GM20431 (cell line): ENCODE data around the gene MPI.
"Not testable (repeated sequence)": the region's sequence is repeated elsewhere in the genome, so short reads cannot be mapped to it uniquely, and the experiment has no call there.

Experiments
- in situ Hi-C: fragments of 300-500 bp; cut with MseI, MboI; formaldehyde crosslinking; loops from one replicate; pipeline ENCODE4 v1.15.0; 2020; ENCODE audit warnings: low sequenced_read_pairs; ENCODE audit not compliant: unreplicated experiment

MPI gene

DNA sequence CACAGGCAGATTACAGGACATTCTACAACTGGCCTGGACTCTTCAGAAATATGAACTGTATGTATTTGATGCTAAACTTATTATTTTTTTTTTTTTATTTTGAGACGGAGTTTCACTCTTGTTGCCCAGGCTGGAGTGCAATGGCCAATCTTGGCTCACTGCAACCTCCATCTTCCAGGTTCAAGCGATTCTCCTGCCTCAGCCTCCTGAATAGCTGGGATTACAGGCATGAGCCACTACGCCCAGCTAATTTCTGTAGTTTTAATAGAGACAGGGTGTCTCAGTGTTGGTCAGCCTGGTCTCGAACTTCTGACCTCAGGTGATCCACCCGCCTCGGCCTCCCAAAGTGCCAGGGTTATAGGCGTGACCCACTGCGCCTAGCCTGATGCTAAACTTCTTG, 24.0 kb downstream of the MPI start:
- in situ Hi-C loops: not testable (repeated sequence)

DNA sequence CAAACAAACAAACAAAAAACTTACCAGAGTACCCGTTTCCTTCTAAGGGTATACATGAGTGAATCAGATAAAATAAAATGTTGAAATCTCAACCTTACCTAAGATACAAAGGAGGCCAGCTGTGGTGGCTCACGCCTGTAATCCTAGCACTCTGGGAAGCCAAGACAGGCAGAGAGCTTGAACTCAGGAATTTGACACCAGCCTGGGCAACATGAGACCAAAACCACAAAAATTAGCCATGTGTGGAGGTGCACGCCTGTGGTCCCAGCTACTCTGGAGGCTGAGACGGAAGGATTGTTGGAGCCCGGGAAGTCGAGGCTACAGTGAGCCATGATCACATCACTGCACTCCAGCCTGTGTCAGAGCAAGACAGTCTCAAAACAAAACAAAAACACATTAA, 27.8 kb downstream of the MPI start:
- in situ Hi-C loops: no loop called here

DNA sequence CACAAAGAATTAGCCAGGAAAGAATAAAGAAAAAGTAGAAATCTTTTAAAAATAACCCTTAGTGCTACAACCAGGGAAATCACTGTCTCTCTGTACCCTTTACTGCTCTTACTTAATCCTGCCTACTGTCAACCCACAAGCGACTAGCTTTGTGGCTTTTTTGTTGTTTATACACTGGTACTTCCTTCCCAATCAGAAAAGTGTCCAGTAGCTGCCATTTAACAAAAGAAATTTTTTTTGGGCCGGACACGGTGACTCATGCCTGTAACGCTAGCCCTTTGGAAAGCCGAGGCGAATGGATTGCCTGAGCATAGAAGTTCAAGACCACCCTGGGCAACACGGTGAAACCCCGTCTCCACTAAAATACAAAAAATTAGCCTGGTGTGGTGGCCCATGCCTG, 30.6 kb downstream of the MPI start:
- in situ Hi-C loops: no loop called here

DNA sequence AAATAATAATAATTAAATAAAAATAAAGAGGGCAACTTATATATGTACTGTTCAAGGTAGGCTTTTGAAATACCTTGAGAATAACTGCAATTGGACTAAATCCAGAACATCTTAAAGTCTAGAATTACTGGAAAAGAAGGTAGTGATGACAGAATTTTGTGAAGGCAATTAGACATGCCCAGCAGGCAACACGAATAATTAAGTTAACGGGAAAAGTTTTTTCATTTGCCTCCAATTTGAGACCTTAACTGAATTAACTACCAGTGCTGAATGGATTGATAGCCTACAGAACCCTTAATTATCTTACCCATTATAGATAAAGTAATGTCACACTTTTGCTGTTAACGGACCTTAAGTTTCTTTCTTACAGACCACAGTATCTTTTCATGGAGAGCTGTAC, 34.7 kb downstream of the MPI start:
- in situ Hi-C loops: no loop called here

DNA sequence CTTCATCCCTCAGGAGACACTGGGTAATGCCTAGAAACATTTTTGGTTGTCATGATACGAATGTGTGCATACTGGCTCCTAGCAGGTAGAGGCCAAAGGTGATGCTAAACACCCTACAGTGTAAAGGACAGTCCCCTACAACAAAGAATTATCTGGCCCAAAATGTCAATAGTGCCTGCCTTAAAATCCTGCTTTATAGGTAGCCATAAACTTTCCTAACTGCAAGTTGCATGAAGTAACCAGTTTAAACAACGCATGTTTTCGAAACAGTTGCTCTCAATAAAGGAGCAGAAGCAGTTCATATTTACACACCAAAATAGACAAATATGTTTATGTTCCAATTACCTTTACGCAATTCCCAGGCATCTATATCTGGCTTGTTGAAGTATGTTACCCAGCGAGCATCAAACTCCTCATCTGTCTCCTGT, 38.9 kb downstream of the MPI start:
- in situ Hi-C loops: loop anchor here (25.0 kb wide), 1 partner anchor 291 kb away; no protein-coding TSS in a partner anchor

DNA sequence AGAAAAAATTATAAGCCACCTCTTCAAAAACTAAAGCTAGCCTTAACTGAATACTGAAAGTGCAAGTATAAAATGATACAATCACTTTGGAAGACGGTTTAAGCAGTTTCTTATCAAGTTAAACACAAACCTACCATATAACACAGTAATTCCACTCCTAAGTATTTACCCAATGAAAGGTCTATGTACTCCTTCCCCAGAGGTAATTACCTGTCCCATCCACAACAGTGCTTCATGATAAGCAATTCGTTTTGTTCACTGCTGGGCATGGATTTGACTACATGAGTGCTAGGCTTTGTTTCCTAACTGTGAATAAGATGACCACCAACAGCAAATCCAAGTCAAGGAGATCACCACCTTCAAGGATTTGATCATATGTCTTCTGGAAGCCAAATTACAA, 43.7 kb downstream of the MPI start:
- in situ Hi-C loops: loop anchor here (25.0 kb wide), 1 partner anchor 296 kb away; no protein-coding TSS in a partner anchor

DNA sequence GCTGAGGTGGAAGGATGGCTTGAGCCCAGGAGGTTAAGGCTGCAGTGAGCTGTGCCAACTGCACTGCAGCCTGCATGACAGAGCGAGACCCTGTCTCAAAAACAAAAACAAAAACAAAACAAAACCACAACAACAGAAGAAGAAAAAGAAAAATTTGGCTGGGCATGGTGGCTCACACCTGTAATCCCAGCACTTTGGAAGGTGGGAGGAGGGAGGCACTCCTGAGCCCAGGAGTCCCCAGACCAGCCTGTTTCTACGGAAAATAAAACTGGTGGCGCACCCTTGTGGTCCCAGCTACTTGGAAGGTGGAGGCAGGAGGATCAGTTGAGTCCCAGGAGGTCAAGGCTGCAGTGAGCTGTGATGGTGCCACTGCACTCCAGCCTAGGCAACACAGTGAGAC, 45.4 kb downstream of the MPI start:
- in situ Hi-C loops: loop anchor here (25.0 kb wide), 1 partner anchor 298 kb away; no protein-coding TSS in a partner anchor

DNA sequence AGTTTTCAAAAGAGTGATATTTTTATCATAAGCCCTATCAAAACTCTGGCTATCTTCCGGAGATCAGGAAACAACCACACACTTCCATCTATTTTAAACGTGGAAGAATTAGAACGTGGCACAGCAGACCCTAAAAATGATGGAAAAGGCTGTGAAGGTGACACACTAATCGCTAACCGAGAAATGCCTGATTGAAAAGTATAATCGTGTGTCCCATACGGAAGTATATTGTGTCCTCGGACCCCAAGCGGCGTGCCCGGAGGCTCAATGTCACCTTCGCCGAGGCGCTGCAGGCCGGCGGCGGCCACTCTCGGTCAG, 47.4 kb downstream of the MPI start:
- in situ Hi-C loops: loop anchor here (25.0 kb wide), 1 partner anchor 300 kb away; no protein-coding TSS in a partner anchor

DNA sequence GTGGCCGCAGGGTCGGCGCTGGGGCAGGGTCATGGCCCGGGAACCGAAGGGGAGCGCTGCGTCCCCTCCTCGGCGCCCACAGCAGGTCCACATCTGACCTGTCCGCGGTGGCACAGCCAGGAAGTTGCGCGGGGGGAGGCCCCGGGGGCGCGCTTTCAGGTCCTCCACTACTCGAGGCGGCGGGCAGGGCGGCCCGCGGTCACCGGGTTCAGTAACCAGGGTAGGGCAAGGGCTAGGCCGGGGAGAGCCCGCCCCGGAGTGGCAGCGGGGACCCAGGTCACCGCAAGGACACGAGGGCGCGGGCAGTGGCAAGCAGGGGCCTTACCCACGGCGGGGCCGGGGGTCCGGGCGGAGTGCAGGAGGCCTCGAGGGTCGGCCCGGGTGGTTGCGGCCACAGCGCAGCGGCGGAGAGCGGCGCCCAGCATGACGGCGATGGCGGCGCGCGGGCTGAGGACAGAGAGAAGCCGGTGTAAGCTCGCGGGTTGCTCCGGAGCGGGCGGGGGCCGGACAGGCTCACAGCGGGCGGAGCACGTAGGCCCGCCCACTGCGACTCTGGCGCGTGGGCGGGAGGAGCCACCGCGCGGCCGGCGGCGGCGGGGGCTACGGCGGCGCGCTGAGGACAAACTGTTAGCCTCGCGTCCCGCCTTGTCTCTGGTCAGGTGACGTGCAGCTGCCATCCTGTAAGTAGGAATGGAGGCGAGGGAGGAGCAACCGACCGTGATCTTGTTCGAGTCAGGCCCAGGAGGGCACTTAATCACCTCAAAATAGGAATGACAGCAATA, 47.9 kb downstream of the MPI start, which contains the start of gene COX5A:
Gene COX5A (minus strand): TSS at position 484 of the 782 bp plus-strand sequence. CDS start 59 bp downstream, at position 425.
- in situ Hi-C loops: loop anchor here (25.0 kb wide), 1 partner anchor 300 kb away; no protein-coding TSS in a partner anchor

DNA sequence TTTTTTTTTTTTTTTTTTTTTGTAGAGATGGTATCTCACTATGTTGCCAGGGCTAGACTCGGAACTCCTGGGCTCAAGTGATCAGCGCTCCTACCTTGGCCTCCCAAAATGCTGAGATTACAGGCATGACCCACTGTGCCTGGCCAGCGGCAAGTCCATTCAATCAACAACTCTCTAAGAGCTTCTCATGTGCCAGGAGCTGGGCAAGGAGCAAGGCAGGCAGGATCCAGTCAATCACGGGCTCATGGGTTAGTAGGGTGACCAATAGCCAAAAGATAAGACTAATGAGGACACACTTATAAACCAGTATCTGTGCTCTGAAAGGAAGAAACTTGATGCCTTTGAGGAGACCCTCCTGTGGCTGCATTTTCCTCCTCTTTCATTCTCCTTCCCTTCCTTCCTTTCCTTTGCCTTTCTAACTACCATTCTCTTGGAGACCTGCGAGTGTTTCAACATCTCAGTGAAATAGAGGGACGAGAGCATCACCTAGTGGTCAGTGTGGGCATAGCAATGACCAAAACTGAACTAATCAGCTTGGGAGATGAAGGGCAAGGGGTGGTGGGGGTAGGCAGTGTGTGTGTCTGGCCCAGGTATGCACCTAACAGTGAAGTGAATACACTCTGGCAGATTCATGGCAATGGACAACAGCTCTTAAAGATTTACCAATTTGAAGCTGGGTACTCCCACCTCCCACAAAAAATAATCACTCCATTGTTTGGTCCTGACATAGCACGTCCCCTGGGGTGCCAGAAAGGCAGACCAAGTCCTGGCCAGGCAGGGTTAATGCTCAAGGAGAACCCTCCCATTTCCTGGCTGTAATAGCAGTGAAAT, 60.5 kb downstream of the MPI start:
- in situ Hi-C loops: no loop called here

DNA sequence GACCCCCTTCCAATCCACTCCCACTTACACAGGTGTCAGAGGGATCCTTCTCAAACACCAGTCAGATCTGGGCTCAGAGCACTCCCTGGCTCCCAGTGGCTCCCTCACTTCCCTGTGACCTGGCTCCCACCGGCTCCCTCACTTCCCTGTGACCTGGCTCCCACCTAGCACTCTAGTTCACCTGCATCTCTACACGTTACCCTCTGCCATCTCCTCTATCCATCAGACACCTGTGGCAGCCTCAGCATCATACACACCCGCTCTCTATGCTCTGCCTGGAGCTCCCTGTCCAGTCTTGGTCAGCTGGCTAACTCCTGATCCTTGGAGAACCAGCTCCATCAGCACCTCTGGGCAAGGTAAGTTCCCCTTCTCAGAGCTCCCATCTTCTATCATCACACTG, 61.2 kb downstream of the MPI start:
- in situ Hi-C loops: no loop called here
